ENCODE measurements around the gene IPO4. TPM values are rescaled to one million over a fixed set of nuclear protein-coding genes. Genes with fewer than 3 reads are reported as not detected.

The IPO4 gene
- total RNA-seq, 2 experiments from 2014 or later, result 36.6 to 37.9 TPM

DNA sequence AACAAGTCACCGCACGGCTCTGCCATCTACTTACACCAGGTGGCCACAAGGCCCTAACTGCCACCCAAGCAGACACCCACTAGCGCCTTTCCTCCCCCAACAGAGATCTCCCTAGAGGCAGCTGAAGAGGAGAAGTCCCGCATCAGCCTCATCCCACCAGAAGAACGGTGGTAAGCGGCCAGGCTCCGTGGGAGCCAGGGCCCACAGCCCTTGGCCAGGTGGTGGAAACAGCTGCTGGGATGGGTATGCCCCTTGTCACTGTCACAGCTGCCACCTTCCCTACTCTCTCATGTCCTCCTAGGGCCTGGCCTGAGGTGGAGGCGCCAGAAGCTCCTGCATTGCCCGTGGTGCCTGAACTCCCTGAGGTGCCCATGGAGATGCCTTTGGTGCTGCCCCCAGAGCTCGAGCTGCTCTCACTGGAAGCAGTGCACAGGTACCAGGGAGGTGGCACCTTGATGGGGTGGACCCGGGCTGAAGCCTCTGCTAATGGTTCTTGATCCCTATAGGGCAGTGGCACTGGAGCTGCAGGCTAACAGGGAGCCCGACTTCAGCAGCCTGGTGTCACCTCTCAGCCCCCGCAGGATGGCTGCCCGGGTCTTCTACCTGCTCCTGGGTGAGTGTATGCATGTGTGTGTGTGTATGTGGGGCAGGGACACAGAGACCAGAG, 9.2 kb downstream of the IPO4 start:
- Histone ChIP-seq H3K4me1 (ENCODE audit: insufficient read depth, low read length) (peaks cover 3% of the 10 kb centered on the region), H3K4me3 (ENCODE audit: low read length) (no peak overlapping the region), H3K9me3 (ENCODE audit: control insufficient read depth in 1 of 2, insufficient read depth in 1 of 2, low read length in 2 of 2) (no peaks in the 10 kb centered on the region), H3K27me3 (ENCODE audit: control insufficient read depth in 1 of 2, insufficient read depth in 2 of 2, low read length in 2 of 2) (no peaks in the 10 kb centered on the region), H3K27ac (ENCODE audit: low read depth in 1 of 2, low read length in 2 of 2) (no peak overlapping the region), H3K36me3 (ENCODE audit: insufficient read depth, low read length) (peaks cover 83% of the 10 kb centered on the region)
- DNase-seq (no peak), ATAC-seq (ENCODE audit: poor library complexity) (no peak)
- Mint-ChIP-seq H3K27me3 (no peaks in the 10 kb centered on the region), H3K9me3 (no peaks in the 10 kb centered on the region), H3K4me3 (no peak overlapping the region), H3K27ac (peak overlapping the region; percentile 47), H3K4me1 (ENCODE audit: low read depth) (peaks cover 6% of the 10 kb centered on the region), H3K36me3 (ENCODE audit: low read depth) (peaks cover 81% of the 10 kb centered on the region)
- TF ChIP-seq, protein P1, sequence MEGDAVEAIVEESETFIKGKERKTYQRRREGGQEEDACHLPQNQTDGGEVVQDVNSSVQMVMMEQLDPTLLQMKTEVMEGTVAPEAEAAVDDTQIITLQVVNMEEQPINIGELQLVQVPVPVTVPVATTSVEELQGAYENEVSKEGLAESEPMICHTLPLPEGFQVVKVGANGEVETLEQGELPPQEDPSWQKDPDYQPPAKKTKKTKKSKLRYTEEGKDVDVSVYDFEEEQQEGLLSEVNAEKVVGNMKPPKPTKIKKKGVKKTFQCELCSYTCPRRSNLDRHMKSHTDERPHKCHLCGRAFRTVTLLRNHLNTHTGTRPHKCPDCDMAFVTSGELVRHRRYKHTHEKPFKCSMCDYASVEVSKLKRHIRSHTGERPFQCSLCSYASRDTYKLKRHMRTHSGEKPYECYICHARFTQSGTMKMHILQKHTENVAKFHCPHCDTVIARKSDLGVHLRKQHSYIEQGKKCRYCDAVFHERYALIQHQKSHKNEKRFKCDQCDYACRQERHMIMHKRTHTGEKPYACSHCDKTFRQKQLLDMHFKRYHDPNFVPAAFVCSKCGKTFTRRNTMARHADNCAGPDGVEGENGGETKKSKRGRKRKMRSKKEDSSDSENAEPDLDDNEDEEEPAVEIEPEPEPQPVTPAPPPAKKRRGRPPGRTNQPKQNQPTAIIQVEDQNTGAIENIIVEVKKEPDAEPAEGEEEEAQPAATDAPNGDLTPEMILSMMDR (IDR thresholded peaks at IDR 0.05), result no peak
- intact Hi-C loops (cut with DNase I, micrococcal nuclease), result no loop called here
- CTCF ChIA-PET, result interaction anchor here (1.0 kb wide), 1 partner anchor 36 kb away, joined by 3 read pairs; the partner anchor contains the start of gene MDP1
- POLR2A ChIA-PET, result interaction anchor here (0.9 to 1.8 kb wide), 2 partner anchors 9 to 18 kb away, joined by 3 to 4 read pairs; partner anchors contain the start of genes IPO4 and IRF9

DNA sequence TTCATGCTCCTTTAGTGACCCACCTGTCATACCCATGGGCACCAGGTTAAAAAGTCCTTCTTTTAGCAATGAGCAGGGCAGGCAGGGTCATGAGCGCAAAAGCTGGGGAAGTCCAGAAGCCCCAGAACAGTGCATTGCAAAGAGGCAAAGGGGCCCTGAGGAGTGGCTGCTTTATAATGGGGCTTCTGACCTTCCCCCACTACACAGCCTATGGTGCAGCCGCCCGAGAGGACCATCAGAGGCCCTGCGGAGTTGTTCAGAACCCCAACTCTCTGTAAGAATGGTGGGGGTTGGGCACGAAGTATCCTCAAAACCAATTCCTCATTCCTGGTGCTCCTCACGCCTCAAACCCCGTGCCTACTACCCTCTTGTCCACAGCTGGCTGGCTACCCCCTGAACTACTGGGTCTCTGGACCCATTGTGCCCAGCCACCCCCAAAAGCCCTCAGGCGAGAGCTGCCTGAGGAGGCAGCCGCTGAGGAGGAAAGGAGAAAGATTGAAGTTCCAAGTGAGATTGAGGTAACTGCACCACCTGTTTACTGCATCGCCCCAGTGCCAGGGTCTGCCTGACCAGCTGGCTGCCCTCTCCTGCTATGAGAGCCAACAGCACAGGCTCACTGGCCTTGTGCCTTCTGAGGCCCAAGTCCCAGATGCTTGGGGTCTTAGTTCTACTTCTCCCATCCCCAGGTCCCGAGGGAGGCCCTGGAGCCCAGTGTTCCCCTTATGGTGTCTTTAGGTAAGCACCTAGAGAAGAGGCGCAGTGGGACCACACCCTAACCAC, 10.0 kb downstream of the IPO4 start:
- Histone ChIP-seq H3K27ac (ENCODE audit: low read depth in 1 of 2, low read length in 2 of 2) (no peak overlapping the region), H3K4me1 (ENCODE audit: insufficient read depth, low read length) (peaks cover 3% of the 10 kb centered on the region), H3K27me3 (ENCODE audit: control insufficient read depth in 1 of 2, insufficient read depth in 2 of 2, low read length in 2 of 2) (no peaks in the 10 kb centered on the region), H3K4me3 (ENCODE audit: low read length) (no peak overlapping the region), H3K9me3 (ENCODE audit: control insufficient read depth in 1 of 2, insufficient read depth in 1 of 2, low read length in 2 of 2) (no peaks in the 10 kb centered on the region), H3K36me3 (ENCODE audit: insufficient read depth, low read length) (peaks cover 78% of the 10 kb centered on the region)
- Mint-ChIP-seq H3K36me3 (ENCODE audit: low read depth) (peaks cover 77% of the 10 kb centered on the region), H3K27ac (peak overlapping the region; percentile 47), H3K4me3 (no peak overlapping the region), H3K4me1 (ENCODE audit: low read depth) (peaks cover 7% of the 10 kb centered on the region), H3K9me3 (no peaks in the 10 kb centered on the region), H3K27me3 (no peaks in the 10 kb centered on the region)
- TF ChIP-seq, protein P1 (IDR thresholded peaks at IDR 0.05), result no peak
- ATAC-seq (ENCODE audit: poor library complexity) (no peak), DNase-seq (no peak)
- CTCF ChIA-PET, result interaction anchor here (1.0 kb wide), 1 partner anchor 37 kb away, joined by 3 read pairs; the partner anchor contains the start of gene MDP1
- intact Hi-C loops (cut with DNase I, micrococcal nuclease), result no loop called here
- POLR2A ChIA-PET, result interaction anchor here (0.9 to 1.8 kb wide), 2 partner anchors 10 to 17 kb away, joined by 3 to 4 read pairs; partner anchors contain the start of genes IPO4 and IRF9

DNA sequence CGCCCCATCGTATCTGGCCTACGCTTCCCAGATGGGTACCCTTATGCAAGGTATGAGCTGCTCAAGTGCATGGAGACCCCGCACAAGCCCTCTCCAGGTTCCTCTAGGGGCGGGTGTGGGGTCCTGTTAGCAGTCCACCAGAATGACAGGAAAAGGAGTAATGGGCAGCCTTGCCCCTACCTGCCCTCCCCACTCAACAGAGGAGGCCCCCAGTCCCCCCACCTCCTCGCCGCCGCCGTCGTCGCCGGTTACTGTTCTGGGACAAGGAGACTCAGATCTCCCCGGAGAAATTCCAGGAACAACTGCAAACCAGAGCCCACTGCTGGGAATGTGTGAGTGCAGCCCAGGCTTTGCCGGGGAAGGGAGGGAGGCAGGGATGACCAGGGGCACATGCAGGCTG, 10.7 kb downstream of the IPO4 start:
- H3K36me3 ChIP-seq (ENCODE audit: insufficient read depth, low read length), result peaks cover 73% of the 10 kb centered on the region
- H3K27ac ChIP-seq (ENCODE audit: low read depth in 1 of 2, low read length in 2 of 2), result no peak overlapping the region
- DNase-seq (no peak), ATAC-seq (ENCODE audit: poor library complexity) (no peak)
- TF ChIP-seq, protein P1 (IDR thresholded peaks at IDR 0.05), result no peak
- Mint-ChIP-seq H3K4me3 (no peak overlapping the region), H3K36me3 (ENCODE audit: low read depth) (peaks cover 77% of the 10 kb centered on the region), H3K27me3 (no peaks in the 10 kb centered on the region), H3K27ac (no peak overlapping the region), H3K9me3 (no peaks in the 10 kb centered on the region), H3K4me1 (ENCODE audit: low read depth) (peaks cover 14% of the 10 kb centered on the region)
- H3K9me3 ChIP-seq (ENCODE audit: control insufficient read depth in 1 of 2, insufficient read depth in 1 of 2, low read length in 2 of 2), result no peaks in the 10 kb centered on the region
- peaks cover 3% of the 10 kb centered on the region for H3K4me1 ChIP-seq (ENCODE audit: insufficient read depth, low read length)
- intact Hi-C loops (cut with DNase I, micrococcal nuclease), result no loop called here
- POLR2A ChIA-PET, result no interaction called here
- H3K27me3 ChIP-seq (ENCODE audit: control insufficient read depth in 1 of 2, insufficient read depth in 2 of 2, low read length in 2 of 2), result no peaks in the 10 kb centered on the region
- no peak overlapping the region for H3K4me3 ChIP-seq (ENCODE audit: low read length)
- CTCF ChIA-PET, result no interaction called here
